GM13976 (cell line): Measurements from ENCODE around the gene PRDX3.

ENCODE experiments used
- DNase-seq: peaks from one replicate; pipeline ENCODE4 v3.0.0; 2012; ENCODE audit warnings: low spot score
- in situ Hi-C: fragments of 300-500 bp; cut with MboI; formaldehyde crosslinking; loops from one replicate; pipeline ENCODE4 v1.12.0; 2022; ENCODE audit warnings: low sequenced_read_pairs, mixed read lengths, inconsistent platforms; ENCODE audit not compliant: unreplicated experiment
- TF ChIP-seq, protein P1 (sequence below): IDR thresholded peaks from 2 replicates; pipeline ENCODE4 v1.5.1; 2012; ENCODE audit warnings: borderline replicate concordance, mild to moderate bottlenecking; ENCODE audit not compliant: insufficient read depth; ENCODE audit errors: extremely low read depth, missing control alignments, control extremely low read depth

The PRDX3 gene

DNA sequence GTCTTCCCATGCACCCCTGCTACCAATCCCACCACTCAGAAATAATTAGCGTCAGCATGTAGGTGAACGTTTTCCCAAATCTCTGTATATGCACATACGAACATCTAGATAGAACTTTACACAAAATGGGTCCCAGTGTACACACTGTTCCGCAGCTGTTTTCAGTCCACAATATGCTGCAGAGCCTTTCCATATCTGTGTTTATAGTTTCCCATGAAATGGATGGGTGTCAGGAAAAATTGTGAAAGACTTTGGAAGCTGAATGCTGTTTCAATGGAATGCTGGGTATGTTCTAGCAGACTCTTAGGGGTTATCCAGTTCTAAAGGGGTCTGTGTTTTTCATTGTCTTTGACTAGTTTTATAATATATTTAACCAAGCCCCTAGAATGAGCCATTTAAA is 42.6 kb upstream of the PRDX3 start:
- no peak for DNase-seq
- TF ChIP-seq, protein P1, sequence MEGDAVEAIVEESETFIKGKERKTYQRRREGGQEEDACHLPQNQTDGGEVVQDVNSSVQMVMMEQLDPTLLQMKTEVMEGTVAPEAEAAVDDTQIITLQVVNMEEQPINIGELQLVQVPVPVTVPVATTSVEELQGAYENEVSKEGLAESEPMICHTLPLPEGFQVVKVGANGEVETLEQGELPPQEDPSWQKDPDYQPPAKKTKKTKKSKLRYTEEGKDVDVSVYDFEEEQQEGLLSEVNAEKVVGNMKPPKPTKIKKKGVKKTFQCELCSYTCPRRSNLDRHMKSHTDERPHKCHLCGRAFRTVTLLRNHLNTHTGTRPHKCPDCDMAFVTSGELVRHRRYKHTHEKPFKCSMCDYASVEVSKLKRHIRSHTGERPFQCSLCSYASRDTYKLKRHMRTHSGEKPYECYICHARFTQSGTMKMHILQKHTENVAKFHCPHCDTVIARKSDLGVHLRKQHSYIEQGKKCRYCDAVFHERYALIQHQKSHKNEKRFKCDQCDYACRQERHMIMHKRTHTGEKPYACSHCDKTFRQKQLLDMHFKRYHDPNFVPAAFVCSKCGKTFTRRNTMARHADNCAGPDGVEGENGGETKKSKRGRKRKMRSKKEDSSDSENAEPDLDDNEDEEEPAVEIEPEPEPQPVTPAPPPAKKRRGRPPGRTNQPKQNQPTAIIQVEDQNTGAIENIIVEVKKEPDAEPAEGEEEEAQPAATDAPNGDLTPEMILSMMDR = no peak
- in situ Hi-C loops = no loop called here

DNA sequence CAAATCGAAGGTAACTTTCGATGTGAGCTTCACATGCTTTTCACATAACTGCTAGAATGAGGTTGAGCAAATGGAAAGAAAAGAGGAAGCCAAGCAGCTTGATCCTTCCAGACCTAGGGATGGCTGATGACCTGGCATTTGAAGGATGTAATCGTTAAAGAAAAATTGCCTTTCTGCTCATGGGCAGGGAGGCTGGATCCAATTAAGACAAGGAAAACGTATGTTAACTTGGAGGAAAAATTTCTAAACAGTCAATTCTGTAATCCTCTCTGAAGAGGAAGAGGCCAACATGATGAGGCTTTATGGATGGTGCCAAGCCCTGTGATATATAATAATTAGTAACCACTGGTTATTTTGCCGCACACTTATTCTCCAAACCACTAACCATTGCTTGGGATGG is 41.3 kb upstream of the PRDX3 start:
- in situ Hi-C loops = no loop called here

DNA sequence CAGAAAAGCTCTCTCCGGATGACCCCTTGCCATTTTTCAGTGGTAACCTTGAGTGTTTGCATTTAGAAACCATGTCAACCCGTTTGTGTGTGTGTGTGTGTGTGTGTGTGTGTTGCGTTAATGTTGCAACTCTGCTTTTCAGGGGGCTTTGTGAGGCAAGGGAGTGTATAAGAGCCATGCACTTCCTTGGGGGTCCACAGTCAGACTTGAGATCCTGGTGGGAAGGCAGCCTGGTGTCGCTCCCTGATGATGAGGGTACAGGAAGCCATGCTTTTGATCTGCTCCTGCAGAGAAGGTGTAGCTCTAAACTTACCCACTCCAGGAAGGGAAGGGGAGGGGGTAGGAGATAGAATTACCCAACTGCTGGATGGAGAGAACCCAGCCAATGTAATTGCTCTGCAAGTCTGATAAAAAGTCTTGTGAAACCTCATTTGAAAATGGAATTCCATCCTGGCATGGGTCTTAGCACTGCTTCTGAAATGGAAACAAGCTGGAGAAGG is 39.4 kb upstream of the PRDX3 start:
- in situ Hi-C loops = no loop called here
- no peak for DNase-seq
- TF ChIP-seq, protein P1 = no peak

More for the DNA sequence above, 41.3 kb upstream of the PRDX3 start:
- TF ChIP-seq, protein P1 = no peak
- no peak for DNase-seq

DNA sequence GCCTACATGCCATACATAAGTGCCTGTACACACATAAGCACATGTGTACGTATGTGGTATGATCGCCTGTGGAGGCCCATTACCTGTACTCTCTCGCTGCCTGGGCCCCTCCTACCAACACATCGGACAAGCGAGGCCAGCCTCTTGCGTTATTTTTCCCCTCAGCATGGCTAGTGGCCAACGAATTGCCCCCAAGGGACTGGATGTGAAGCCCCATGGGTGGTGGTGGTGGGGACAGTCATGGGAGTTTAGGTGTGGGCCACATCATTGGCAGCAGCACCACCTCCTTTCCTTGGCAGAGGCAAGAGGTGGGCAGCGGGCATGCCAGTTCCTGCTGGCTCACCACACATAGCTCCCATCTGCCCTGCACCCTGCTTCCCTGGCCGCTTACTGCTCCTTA is 38.8 kb upstream of the PRDX3 start:
- no peak for DNase-seq
- in situ Hi-C loops = no loop called here
- TF ChIP-seq, protein P1 = no peak

DNA sequence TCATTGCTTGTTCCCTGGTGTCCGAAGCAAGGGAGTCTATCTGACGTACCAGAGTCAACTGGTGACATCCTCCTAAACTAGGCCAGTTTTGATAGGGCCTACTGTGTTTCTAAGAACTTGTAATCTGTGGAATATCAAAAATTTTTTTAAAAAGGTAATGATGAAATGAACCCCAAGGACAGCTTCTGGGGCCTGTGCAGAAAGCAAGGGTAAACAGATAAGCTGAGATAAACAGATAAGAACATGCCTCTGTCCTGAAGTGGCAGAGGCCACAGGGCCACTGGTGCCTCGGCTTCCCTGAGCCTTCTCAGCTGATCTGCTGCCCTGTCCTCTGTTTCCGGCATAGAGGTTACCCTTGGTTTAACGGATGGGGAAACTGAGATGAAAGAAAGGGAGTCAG is 37.5 kb upstream of the PRDX3 start:
- TF ChIP-seq, protein P1 = no peak
- DNase-seq = no peak
- in situ Hi-C loops = no loop called here

DNA sequence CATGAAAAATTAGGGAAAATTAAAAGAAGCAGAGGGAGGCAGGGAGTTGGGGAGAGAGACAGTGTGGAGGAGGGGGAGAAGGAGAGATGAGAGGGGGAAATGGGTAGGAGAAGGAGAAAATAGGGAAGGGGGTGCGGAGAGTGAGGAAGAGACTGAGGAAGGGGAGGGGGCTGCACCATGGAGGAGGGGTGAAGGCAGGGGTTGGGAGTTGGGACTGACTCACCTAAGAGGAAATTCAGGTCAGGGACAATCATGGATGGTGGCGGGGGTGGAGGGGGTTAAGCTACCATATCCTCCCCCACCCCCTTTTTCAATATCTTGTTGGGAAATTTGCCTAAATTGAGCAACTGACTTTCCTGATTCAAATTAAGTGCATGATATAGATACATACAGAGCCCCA is 36.8 kb upstream of the PRDX3 start:
- TF ChIP-seq, protein P1 = no peak
- in situ Hi-C loops = no loop called here
- DNase-seq = no peak
